K562 (cell line): Measurements from ENCODE around the gene ERVK3-1. TPM values are rescaled to one million over a fixed set of nuclear protein-coding genes. Genes with fewer than 3 reads are reported as not detected.
A peak's percentile ranks its signal among the peaks of the same experiment; 100 is the strongest.

Source experiments
- BMI1 ChIP-seq: fragments of 150-350 bp; IDR thresholded peaks from 2 replicates; pipeline ENCODE4 v1.6.1; 2014; ENCODE audit warnings: low read length
- CBFA2T3 ChIP-seq: fragments of 450-650 bp; IDR thresholded peaks from 2 replicates; pipeline ENCODE4 v1.6.1; 2017
- FOS ChIP-seq: IDR thresholded peaks from 3 replicates; pipeline ENCODE4 v1.6.1; 2011; ENCODE audit not compliant: insufficient read length; ENCODE audit errors: extremely low read depth
- GABPB1 ChIP-seq: sonication (generic); formaldehyde crosslinking; IDR thresholded peaks from 2 replicates; pipeline ENCODE4 v1.8.0; 2022; ENCODE audit warnings: mild to moderate bottlenecking, missing genetic modification reagents
- MAFF ChIP-seq: IDR thresholded peaks from 2 replicates; pipeline ENCODE4 v1.6.1; 2012; ENCODE audit warnings: low read length, improper control_type of control experiment
- MEF2A ChIP-seq: IDR thresholded peaks from 2 replicates; pipeline ENCODE4 v1.6.1; 2011; ENCODE audit warnings: low read depth, mild to moderate bottlenecking, low read length, moderate library complexity; ENCODE audit not compliant: control insufficient read depth
- NR2F6 ChIP-seq: fragments of 450-650 bp; formaldehyde crosslinking; IDR thresholded peaks from 2 replicates; pipeline ENCODE4 v1.4.0; 2020; ENCODE audit warnings: mild to moderate bottlenecking
- POLR3A ChIP-seq: IDR thresholded peaks from 2 replicates; pipeline ENCODE4 v1.6.1; 2011; ENCODE audit warnings: borderline replicate concordance, mild to moderate bottlenecking, moderate library complexity; ENCODE audit not compliant: insufficient read length, insufficient read depth; ENCODE audit errors: extremely low read depth
- SIN3B ChIP-seq: fragments of 450-650 bp; IDR thresholded peaks from 2 replicates; pipeline ENCODE4 v1.6.1; 2017; ENCODE audit warnings: low read depth, mild to moderate bottlenecking, moderate library complexity
- STAT5A ChIP-seq: IDR thresholded peaks from 2 replicates; pipeline ENCODE4 v1.6.1; 2012; ENCODE audit warnings: low read length, inconsistent platforms, borderline replicate concordance
- TRIM28 ChIP-seq: fragments of 450-650 bp; IDR thresholded peaks from 2 replicates; pipeline ENCODE4 v1.6.1; 2017
- ZBTB1 ChIP-seq: sonication (generic); formaldehyde crosslinking; IDR thresholded peaks from 2 replicates; pipeline ENCODE4 v1.8.1; 2023; ENCODE audit warnings: missing genetic modification reagents, low read depth, mild to moderate bottlenecking, borderline replicate concordance
- ZNF143 ChIP-seq: sonication (generic); formaldehyde crosslinking; IDR thresholded peaks from 2 replicates; pipeline ENCODE4 v1.9.0; 2022; ENCODE audit warnings: mild to moderate bottlenecking, missing genetic modification reagents
- ZNF212 ChIP-seq: fragments of 450-650 bp; formaldehyde crosslinking; IDR thresholded peaks from 2 replicates; pipeline ENCODE4 v1.4.0; 2020; ENCODE audit warnings: mild to moderate bottlenecking
- ZNF76 ChIP-seq: fragments of 250-450 bp; sonication (Bioruptor Pico); IDR thresholded peaks from 2 replicates; pipeline ENCODE4 v1.4.0; 2020; ENCODE audit warnings: mild to moderate bottlenecking, moderate library complexity, borderline replicate concordance
- ZNF785 ChIP-seq: fragments of 250-450 bp; sonication (Bioruptor Pico); IDR thresholded peaks from 2 replicates; pipeline ENCODE4 v1.4.0; 2020; ENCODE audit warnings: mild to moderate bottlenecking
- ZZZ3 ChIP-seq: fragments of 450-650 bp; IDR thresholded peaks from 2 replicates; pipeline ENCODE4 v1.6.1; 2016; ENCODE audit warnings: antibody characterized with exemption, mild to moderate bottlenecking, moderate library complexity
- polyA plus RNA-seq, 8 experiments: library from polyadenylated mRNA; depleted of rRNA in 4 of 8; stranded (reverse) in 5 of 8; unstranded in 3 of 8; fragments of >200 nt; fragmentation: Nextera tagmentation in 2 of 8; fragmentation: Illumina TruSeq in 1 of 8; extraction: Ambion mirVana in 2 of 8; extraction: Trizol in 1 of 8; gene quantifications; 2 replicates each; pipeline versions ENCODE4 v1.2.1 to v1.2.3, GENCODE V29; 2011 to 2014; ENCODE audit warnings: inconsistent platforms in 1 of 8, missing spikeins in 1 of 8
- total RNA-seq, 7 experiments: library from RNA; depleted of rRNA in 6 of 7; stranded (reverse); fragments of >200 nt in 6 of 7; fragmentation: Illumina TruSeq in 2 of 7; extraction: Trizol in 2 of 7; gene quantifications; 2 replicates each; pipeline versions ENCODE4 v1.2.1 to v1.2.3, GENCODE V29; 2011 to 2021; ENCODE audit warnings: low replicate concordance in 1 of 7
- TF ChIP-seq, protein P1 (sequence below): fragments of 450-650 bp; IDR thresholded peaks from 2 replicates; pipeline ENCODE4 v1.6.1; 2016; ENCODE audit warnings: borderline replicate concordance
- TF ChIP-seq, protein P2 (sequence below): conservative IDR thresholded peaks from 2 replicates; pipeline ENCODE4 v1.6.1; 2011; ENCODE audit warnings: low read depth, mild to moderate bottlenecking, low read length; ENCODE audit not compliant: control insufficient read depth
- TF ChIP-seq, protein P3 (sequence below): fragments of 250-450 bp; sonication (Bioruptor Pico); IDR thresholded peaks from 2 replicates; pipeline ENCODE4 v1.8.0; 2022; ENCODE audit warnings: inconsistent platforms, mild to moderate bottlenecking, moderate library complexity, borderline replicate concordance
- TF ChIP-seq, protein P4 (sequence below): fragments of 250-450 bp; sonication (Bioruptor Pico); IDR thresholded peaks from 2 replicates; pipeline ENCODE4 v1.5.0; 2021

ERVK3-1 gene
- total and polyA plus RNA-seq, 9 of the 15 experiments (the other 6 are each of a cell fraction or from before 2014, with no cell fraction given) = 87.6 to 299 (median 119) TPM

DNA sequence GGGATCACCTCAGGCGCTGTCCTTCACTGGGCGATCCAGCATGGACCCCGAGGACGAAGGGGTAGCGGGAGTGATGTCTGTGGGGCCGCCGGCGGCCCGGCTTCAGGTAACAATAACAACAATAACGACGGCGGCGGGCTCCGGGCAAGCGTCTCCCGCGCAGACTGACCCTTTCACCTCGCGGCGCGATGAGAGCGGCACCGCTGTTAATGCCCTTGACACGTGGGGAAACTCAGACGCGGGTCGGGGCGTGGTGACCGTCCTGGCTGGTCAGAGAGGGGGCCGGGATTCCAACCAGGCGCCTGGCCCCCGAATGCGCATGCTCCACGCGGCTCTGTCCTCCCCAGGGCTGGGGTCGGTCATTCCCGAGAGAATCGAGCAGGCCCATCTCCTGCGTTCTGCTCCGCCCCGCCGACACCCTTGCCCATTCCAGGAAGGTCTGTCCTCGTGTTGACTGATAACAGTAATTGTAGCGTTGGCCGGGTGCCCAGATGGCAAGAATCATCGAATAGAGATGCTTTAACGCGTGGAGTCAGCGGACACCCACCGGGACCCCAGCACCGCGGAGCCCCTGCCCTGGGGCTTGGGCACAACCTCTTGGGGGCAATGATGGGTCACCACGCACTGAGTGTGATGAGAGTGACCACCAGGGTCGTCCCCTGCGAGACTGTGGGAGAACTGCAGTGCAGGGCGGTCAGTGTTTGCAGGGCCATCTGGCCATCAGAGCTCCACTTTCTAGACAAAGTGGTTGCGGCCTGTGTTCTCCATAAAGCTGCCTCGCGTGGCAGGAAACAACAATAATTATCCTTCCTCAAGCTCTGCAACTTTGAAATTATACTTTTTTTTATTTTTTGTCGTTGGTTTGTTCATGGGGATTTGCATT is 25.9 kb upstream of the ERVK3-1 start (continued):
- TF ChIP-seq, protein P1, sequence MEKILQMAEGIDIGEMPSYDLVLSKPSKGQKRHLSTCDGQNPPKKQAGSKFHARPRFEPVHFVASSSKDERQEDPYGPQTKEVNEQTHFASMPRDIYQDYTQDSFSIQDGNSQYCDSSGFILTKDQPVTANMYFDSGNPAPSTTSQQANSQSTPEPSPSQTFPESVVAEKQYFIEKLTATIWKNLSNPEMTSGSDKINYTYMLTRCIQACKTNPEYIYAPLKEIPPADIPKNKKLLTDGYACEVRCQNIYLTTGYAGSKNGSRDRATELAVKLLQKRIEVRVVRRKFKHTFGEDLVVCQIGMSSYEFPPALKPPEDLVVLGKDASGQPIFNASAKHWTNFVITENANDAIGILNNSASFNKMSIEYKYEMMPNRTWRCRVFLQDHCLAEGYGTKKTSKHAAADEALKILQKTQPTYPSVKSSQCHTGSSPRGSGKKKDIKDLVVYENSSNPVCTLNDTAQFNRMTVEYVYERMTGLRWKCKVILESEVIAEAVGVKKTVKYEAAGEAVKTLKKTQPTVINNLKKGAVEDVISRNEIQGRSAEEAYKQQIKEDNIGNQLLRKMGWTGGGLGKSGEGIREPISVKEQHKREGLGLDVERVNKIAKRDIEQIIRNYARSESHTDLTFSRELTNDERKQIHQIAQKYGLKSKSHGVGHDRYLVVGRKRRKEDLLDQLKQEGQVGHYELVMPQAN = peak; percentile 68; the same call in 1 of the 2 replicates
- no peak for TF ChIP-seq POLR3A
- peak; percentile 41; the same call in 1 of the 2 replicates for TF ChIP-seq ZBTB1 (CRISPR knock-in tag)
- no peak for TF ChIP-seq MAFF
- no peak for TF ChIP-seq ZNF785 (CRISPR knock-in tag)
- TF ChIP-seq, protein P2, sequence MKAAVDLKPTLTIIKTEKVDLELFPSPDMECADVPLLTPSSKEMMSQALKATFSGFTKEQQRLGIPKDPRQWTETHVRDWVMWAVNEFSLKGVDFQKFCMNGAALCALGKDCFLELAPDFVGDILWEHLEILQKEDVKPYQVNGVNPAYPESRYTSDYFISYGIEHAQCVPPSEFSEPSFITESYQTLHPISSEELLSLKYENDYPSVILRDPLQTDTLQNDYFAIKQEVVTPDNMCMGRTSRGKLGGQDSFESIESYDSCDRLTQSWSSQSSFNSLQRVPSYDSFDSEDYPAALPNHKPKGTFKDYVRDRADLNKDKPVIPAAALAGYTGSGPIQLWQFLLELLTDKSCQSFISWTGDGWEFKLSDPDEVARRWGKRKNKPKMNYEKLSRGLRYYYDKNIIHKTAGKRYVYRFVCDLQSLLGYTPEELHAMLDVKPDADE = peak; percentile 14; the same call in 1 of the 2 replicates
- no peak for TF ChIP-seq BMI1
- TF ChIP-seq STAT5A = peak; percentile 37; the same call in 1 of the 2 replicates
- TF ChIP-seq NR2F6 (CRISPR knock-in tag) = no peak
- no peak for TF ChIP-seq MEF2A
- TF ChIP-seq CBFA2T3 = peak; percentile 39
- peak; percentile 44; the same call in 1 of the 2 replicates for TF ChIP-seq ZNF76 (CRISPR knock-in tag)
- peak; percentile 19; the same call in 1 of the 2 replicates for TF ChIP-seq ZZZ3
- TF ChIP-seq GABPB1 (CRISPR knock-in tag) = no peak
- TF ChIP-seq ZNF212 (CRISPR knock-in tag) = no peak
- TF ChIP-seq, protein P3, sequence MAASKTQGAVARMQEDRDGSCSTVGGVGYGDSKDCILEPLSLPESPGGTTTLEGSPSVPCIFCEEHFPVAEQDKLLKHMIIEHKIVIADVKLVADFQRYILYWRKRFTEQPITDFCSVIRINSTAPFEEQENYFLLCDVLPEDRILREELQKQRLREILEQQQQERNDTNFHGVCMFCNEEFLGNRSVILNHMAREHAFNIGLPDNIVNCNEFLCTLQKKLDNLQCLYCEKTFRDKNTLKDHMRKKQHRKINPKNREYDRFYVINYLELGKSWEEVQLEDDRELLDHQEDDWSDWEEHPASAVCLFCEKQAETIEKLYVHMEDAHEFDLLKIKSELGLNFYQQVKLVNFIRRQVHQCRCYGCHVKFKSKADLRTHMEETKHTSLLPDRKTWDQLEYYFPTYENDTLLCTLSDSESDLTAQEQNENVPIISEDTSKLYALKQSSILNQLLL = no peak
- no peak for TF ChIP-seq FOS
- TF ChIP-seq TRIM28 = no peak
- TF ChIP-seq ZNF143 (CRISPR knock-in tag) = peak; percentile 66; the same call in 1 of the 2 replicates
- TF ChIP-seq SIN3B = no peak; the same call in none of the 2 replicates
- TF ChIP-seq, protein P4, sequence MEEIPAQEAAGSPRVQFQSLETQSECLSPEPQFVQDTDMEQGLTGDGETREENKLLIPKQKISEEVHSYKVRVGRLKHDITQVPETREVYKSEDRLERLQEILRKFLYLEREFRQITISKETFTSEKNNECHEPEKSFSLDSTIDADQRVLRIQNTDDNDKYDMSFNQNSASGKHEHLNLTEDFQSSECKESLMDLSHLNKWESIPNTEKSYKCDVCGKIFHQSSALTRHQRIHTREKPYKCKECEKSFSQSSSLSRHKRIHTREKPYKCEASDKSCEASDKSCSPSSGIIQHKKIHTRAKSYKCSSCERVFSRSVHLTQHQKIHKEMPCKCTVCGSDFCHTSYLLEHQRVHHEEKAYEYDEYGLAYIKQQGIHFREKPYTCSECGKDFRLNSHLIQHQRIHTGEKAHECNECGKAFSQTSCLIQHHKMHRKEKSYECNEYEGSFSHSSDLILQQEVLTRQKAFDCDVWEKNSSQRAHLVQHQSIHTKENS = no peak
